ENCODE results near the gene RASGEF1B.

DNA sequence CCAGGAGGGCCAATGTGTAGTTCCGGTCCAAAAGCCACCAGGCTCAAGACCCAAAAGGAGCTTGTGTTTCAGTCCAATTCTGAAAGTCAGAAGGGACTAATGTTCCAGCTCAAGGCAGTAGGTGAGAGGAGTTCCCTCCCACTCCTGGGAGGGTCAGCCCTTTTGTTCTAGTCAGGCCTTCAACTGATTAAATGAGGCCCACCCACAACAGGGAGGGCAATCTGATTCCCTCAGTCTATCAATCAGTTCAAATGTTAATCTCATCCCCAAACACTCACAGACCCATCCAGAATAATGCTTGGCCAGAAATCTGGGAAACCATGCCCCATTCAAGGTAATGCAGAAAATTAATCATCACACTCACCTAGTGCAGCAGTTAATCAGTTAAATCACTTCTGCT, 35.8 kb upstream of the RASGEF1B start:
- TF ChIP-seq, protein P1, sequence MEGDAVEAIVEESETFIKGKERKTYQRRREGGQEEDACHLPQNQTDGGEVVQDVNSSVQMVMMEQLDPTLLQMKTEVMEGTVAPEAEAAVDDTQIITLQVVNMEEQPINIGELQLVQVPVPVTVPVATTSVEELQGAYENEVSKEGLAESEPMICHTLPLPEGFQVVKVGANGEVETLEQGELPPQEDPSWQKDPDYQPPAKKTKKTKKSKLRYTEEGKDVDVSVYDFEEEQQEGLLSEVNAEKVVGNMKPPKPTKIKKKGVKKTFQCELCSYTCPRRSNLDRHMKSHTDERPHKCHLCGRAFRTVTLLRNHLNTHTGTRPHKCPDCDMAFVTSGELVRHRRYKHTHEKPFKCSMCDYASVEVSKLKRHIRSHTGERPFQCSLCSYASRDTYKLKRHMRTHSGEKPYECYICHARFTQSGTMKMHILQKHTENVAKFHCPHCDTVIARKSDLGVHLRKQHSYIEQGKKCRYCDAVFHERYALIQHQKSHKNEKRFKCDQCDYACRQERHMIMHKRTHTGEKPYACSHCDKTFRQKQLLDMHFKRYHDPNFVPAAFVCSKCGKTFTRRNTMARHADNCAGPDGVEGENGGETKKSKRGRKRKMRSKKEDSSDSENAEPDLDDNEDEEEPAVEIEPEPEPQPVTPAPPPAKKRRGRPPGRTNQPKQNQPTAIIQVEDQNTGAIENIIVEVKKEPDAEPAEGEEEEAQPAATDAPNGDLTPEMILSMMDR (conservative IDR thresholded peaks at IDR 0.05; ENCODE audit: low read depth, low read length): no peak
- TF ChIP-seq EZH2 (IDR thresholded peaks at IDR 0.05; ENCODE audit: borderline replicate concordance, low read depth, low read length, poor library complexity, severe bottlenecking): no peak
